GM23338 (cell line): ENCODE measurements around the gene NUP98. TPM values are rescaled to one million over a fixed set of nuclear protein-coding genes. Genes with fewer than 3 reads are reported as not detected.

ENCODE experiments used
- ATAC-seq: fragments of 200-7000 bp; cut with Tn5 transposase; 3 replicates; pipeline ENCODE4 v1.9.1; 2020
- DNase-seq: peaks from one replicate; pipeline ENCODE4 v3.0.0-alpha.2; 2015; ENCODE audit warnings: low spot score
- H2AFZ ChIP-seq: fragments of 200-600 bp; sonication (generic); 2 replicates; pipeline ENCODE4 v1.8.0; 2016; ENCODE audit warnings: antibody characterized with exemption, mild to moderate bottlenecking, moderate library complexity
- H3F3A ChIP-seq: fragments of 200-600 bp; sonication (generic); replicated peaks from 2 replicates; pipeline ENCODE4 v1.8.0; 2017; ENCODE audit warnings: antibody characterized with exemption, mixed run types, low read depth
- H3K27ac ChIP-seq: fragments of 200-600 bp; sonication (generic); 2 replicates; pipeline ENCODE4 v1.6.1; 2016; ENCODE audit warnings: low read depth
- H3K27me3 ChIP-seq: fragments of 200-600 bp; sonication (generic); 2 replicates; pipeline ENCODE4 v1.8.0; 2016; ENCODE audit warnings: mild to moderate bottlenecking, mixed run types, moderate library complexity; ENCODE audit not compliant: insufficient read depth
- H3K36me3 ChIP-seq: fragments of 200-600 bp; sonication (generic); 2 replicates; pipeline ENCODE4 v1.8.0; 2016; ENCODE audit warnings: mild to moderate bottlenecking; ENCODE audit not compliant: insufficient read depth
- H3K4me1 ChIP-seq: fragments of 200-600 bp; sonication (generic); 2 replicates; pipeline ENCODE4 v1.8.0; 2016; ENCODE audit warnings: mild to moderate bottlenecking, moderate library complexity; ENCODE audit not compliant: insufficient read depth
- H3K4me2 ChIP-seq: fragments of 200-600 bp; sonication (generic); 2 replicates; pipeline ENCODE4 v1.7.1; 2017; ENCODE audit warnings: mixed run types
- H3K4me3 ChIP-seq: fragments of 200-600 bp; sonication (generic); 2 replicates; pipeline ENCODE4 v1.6.1; 2016; ENCODE audit warnings: mixed run types
- H3K79me2 ChIP-seq: fragments of 200-600 bp; sonication (generic); replicated peaks from 2 replicates; pipeline ENCODE4 v1.8.0; 2017; ENCODE audit warnings: mild to moderate bottlenecking; ENCODE audit not compliant: insufficient read depth
- H3K9me2 ChIP-seq: fragments of 200-600 bp; sonication (generic); 2 replicates; pipeline ENCODE4 v1.8.0; 2017; ENCODE audit not compliant: insufficient read depth
- H4K20me1 ChIP-seq: fragments of 200-600 bp; sonication (generic); replicated peaks from 2 replicates; pipeline ENCODE4 v1.8.0; 2017; ENCODE audit warnings: mild to moderate bottlenecking; ENCODE audit not compliant: insufficient read depth
- H3K27ac Mint-ChIP-seq: 2 replicates; pipeline ENCODE4 v1.8.0; 2020; ENCODE audit warnings: inconsistent platforms, mild to moderate bottlenecking, moderate library complexity, mixed read lengths
- H3K27me3 Mint-ChIP-seq: 3 replicates; pipeline ENCODE4 v1.8.0; 2022; ENCODE audit warnings: low read depth, mild to moderate bottlenecking, moderate library complexity, mixed read lengths, inconsistent platforms; ENCODE audit not compliant: insufficient read depth, poor library complexity
- H3K36me3 Mint-ChIP-seq: 3 replicates; pipeline ENCODE4 v1.8.0; 2021; ENCODE audit warnings: low read depth, mild to moderate bottlenecking, inconsistent platforms, moderate library complexity, mixed read lengths
- H3K4me1 Mint-ChIP-seq: 3 replicates; pipeline ENCODE4 v1.8.0; 2020; ENCODE audit warnings: mild to moderate bottlenecking, inconsistent platforms, mixed read lengths
- H3K4me3 Mint-ChIP-seq: 3 replicates; pipeline ENCODE4 v1.8.0; 2021; ENCODE audit warnings: moderate library complexity, mild to moderate bottlenecking, inconsistent platforms, mixed read lengths
- H3K9me3 Mint-ChIP-seq: 3 replicates; pipeline ENCODE4 v1.8.0; 2020; ENCODE audit warnings: moderate library complexity, mild to moderate bottlenecking, inconsistent platforms, mixed read lengths
- CREB1 ChIP-seq: fragments of 250-450 bp; sonication (Bioruptor Pico); IDR thresholded peaks from 2 replicates; pipeline ENCODE4 v1.5.0; 2020; ENCODE audit warnings: low read depth, mild to moderate bottlenecking, moderate library complexity
- ETS1 ChIP-seq: IDR thresholded peaks from 2 replicates; pipeline ENCODE4 v1.6.1; 2016; ENCODE audit warnings: antibody characterized with exemption
- EZH2 ChIP-seq: fragments of 200-600 bp; sonication (generic); IDR thresholded peaks from one replicate; pipeline ENCODE4 v1.8.0; 2017; ENCODE audit warnings: antibody characterized with exemption, mild to moderate bottlenecking, low read depth; ENCODE audit not compliant: unreplicated experiment
- EZH2phosphoT487 ChIP-seq: fragments of 200-600 bp; sonication (generic); IDR thresholded peaks from one replicate; pipeline ENCODE4 v1.8.1; 2018; ENCODE audit warnings: antibody characterized with exemption; ENCODE audit not compliant: unreplicated experiment
- JUNB ChIP-seq: IDR thresholded peaks from one replicate; pipeline ENCODE4 v1.6.1; 2016; ENCODE audit warnings: antibody characterized with exemption; ENCODE audit not compliant: unreplicated experiment
- NANOG ChIP-seq: IDR thresholded peaks from 2 replicates; pipeline ENCODE4 v1.6.1; 2016; ENCODE audit warnings: antibody characterized with exemption, borderline replicate concordance
- POLR2AphosphoS5 ChIP-seq: IDR thresholded peaks from 2 replicates; pipeline ENCODE4 v1.6.1; 2016; ENCODE audit warnings: antibody characterized with exemption, low read depth
- STAT1 ChIP-seq: IDR thresholded peaks from one replicate; pipeline ENCODE4 v1.6.1; 2016; ENCODE audit warnings: antibody characterized with exemption; ENCODE audit not compliant: unreplicated experiment
- ZNF114 ChIP-seq: fragments of 250-450 bp; sonication (Bioruptor Pico); IDR thresholded peaks from 2 replicates; pipeline ENCODE4 v1.5.0; 2020; ENCODE audit warnings: mild to moderate bottlenecking, moderate library complexity
- ZNF331 ChIP-seq: fragments of 250-450 bp; sonication (Bioruptor Pico); IDR thresholded peaks from 2 replicates; pipeline ENCODE4 v1.5.0; 2020; ENCODE audit warnings: low read depth, mild to moderate bottlenecking, moderate library complexity
- ZNF462 ChIP-seq: fragments of 250-450 bp; sonication (Bioruptor Pico); IDR thresholded peaks from 2 replicates; pipeline ENCODE4 v1.5.0; 2020; ENCODE audit warnings: mild to moderate bottlenecking, moderate library complexity
- polyA plus RNA-seq: library from polyadenylated mRNA; unstranded; fragments of >200 nt; fragmentation: Nextera tagmentation; extraction: Ambion mirVana; gene quantifications from 2 replicates; pipeline ENCODE4 v1.2.1, GENCODE V29; 2016
- total RNA-seq: library from RNA; depleted of rRNA; stranded (reverse); fragments of >200 nt; shearing (Covaris generic); gene quantifications from 2 replicates; pipeline ENCODE4 v1.2.3, GENCODE V29; 2014
- TF ChIP-seq, protein P1 (sequence below): IDR thresholded peaks from one replicate; pipeline ENCODE4 v1.6.1; 2018; ENCODE audit warnings: antibody characterized with exemption; ENCODE audit not compliant: unreplicated experiment
- TF ChIP-seq, protein P2 (sequence below), 2 experiments: fragments of 200-600 bp in 1 of 2; sonication (generic) in 1 of 2; conservative IDR thresholded peaks; 2 replicates each; pipeline versions ENCODE4 v1.5.1 to v1.6.1; 2016 to 2017; ENCODE audit warnings: antibody characterized with exemption in 2 of 2, low read depth in 2 of 2, mild to moderate bottlenecking in 2 of 2, moderate library complexity in 1 of 2

Gene NUP98
- total and polyA plus RNA-seq, 2 experiments from 2014 or later = 23.9 to 174 TPM

DNA sequence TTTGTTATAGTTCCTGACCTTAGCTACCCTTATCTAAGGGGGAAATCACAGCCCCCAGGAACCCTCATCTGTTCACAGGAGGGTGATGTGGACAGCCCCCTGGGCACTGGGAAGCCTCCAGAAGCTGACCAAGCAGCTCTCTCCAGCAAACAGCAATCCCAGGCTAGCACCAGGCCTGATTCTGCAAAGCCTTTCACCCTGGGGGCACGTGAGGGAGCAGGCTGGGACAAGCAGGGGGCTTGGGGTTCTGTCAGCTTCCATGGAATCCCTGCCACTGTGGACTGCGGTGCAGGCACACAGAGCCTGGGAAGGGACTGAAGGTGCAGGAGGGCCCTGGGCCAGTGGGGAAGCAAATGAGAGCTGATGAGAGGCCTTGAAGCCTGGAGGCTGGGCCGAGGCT is 13.1 kb upstream of the NUP98 start:
- no peak for ATAC-seq
- H3K36me3 ChIP-seq = no peaks in the 10 kb centered on the region

More for the DNA sequence above, 13.1 kb upstream of the NUP98 start:
- Mint-ChIP-seq H3K4me1 (peaks cover 16% of the 10 kb centered on the region), H3K36me3 (no peaks in the 10 kb centered on the region; the same call in 2 of the 3 replicates), H3K4me3 (no peak overlapping the region), H3K27ac (no peak overlapping the region), H3K9me3 (no peaks in the 10 kb centered on the region), H3K27me3 (peaks cover 11% of the 10 kb centered on the region)
- H3K27ac ChIP-seq = no peak overlapping the region
- no peaks in the 10 kb centered on the region; the same call in 1 of the 2 replicates for H4K20me1 ChIP-seq
- H2AFZ ChIP-seq = no peak overlapping the region
- 0 out of 2 replicates have a peak, but pooled peaks cover 3% of the 10 kb centered on the region for H3F3A ChIP-seq
- H3K9me2 ChIP-seq = no peaks in the 10 kb centered on the region
- H3K27me3 ChIP-seq = no peaks in the 10 kb centered on the region
- no peak for TF ChIP-seq JUNB
- TF ChIP-seq ZNF114 (CRISPR knock-in tag) = no peak
- TF ChIP-seq, protein P1, sequence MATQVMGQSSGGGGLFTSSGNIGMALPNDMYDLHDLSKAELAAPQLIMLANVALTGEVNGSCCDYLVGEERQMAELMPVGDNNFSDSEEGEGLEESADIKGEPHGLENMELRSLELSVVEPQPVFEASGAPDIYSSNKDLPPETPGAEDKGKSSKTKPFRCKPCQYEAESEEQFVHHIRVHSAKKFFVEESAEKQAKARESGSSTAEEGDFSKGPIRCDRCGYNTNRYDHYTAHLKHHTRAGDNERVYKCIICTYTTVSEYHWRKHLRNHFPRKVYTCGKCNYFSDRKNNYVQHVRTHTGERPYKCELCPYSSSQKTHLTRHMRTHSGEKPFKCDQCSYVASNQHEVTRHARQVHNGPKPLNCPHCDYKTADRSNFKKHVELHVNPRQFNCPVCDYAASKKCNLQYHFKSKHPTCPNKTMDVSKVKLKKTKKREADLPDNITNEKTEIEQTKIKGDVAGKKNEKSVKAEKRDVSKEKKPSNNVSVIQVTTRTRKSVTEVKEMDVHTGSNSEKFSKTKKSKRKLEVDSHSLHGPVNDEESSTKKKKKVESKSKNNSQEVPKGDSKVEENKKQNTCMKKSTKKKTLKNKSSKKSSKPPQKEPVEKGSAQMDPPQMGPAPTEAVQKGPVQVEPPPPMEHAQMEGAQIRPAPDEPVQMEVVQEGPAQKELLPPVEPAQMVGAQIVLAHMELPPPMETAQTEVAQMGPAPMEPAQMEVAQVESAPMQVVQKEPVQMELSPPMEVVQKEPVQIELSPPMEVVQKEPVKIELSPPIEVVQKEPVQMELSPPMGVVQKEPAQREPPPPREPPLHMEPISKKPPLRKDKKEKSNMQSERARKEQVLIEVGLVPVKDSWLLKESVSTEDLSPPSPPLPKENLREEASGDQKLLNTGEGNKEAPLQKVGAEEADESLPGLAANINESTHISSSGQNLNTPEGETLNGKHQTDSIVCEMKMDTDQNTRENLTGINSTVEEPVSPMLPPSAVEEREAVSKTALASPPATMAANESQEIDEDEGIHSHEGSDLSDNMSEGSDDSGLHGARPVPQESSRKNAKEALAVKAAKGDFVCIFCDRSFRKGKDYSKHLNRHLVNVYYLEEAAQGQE = no peak
- no peak for TF ChIP-seq ZNF462 (CRISPR knock-in tag)
- TF ChIP-seq POLR2AphosphoS5 = no peak
- TF ChIP-seq STAT1 = no peak
- TF ChIP-seq NANOG = no peak
- no peak for TF ChIP-seq CREB1 (CRISPR knock-in tag)
- no peak for TF ChIP-seq EZH2
- TF ChIP-seq ZNF331 = no peak
- no peak for TF ChIP-seq ETS1
- TF ChIP-seq, protein P2, sequence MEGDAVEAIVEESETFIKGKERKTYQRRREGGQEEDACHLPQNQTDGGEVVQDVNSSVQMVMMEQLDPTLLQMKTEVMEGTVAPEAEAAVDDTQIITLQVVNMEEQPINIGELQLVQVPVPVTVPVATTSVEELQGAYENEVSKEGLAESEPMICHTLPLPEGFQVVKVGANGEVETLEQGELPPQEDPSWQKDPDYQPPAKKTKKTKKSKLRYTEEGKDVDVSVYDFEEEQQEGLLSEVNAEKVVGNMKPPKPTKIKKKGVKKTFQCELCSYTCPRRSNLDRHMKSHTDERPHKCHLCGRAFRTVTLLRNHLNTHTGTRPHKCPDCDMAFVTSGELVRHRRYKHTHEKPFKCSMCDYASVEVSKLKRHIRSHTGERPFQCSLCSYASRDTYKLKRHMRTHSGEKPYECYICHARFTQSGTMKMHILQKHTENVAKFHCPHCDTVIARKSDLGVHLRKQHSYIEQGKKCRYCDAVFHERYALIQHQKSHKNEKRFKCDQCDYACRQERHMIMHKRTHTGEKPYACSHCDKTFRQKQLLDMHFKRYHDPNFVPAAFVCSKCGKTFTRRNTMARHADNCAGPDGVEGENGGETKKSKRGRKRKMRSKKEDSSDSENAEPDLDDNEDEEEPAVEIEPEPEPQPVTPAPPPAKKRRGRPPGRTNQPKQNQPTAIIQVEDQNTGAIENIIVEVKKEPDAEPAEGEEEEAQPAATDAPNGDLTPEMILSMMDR (conservative IDR thresholded peaks at IDR 0.05; ENCODE audit: low read depth in 2 of 2) = no peak
- no peak for TF ChIP-seq EZH2phosphoT487
- DNase-seq = no peak
- H3K79me2 ChIP-seq = peaks cover 11% of the 10 kb centered on the region; the same call in 1 of the 2 replicates
- H3K4me1 ChIP-seq = no peaks in the 10 kb centered on the region; the same call in 1 of the 2 replicates
- no peak overlapping the region for H3K4me2 ChIP-seq
- H3K4me3 ChIP-seq = no peak overlapping the region
